HEK293 (cell line): ENCODE measurements around the gene CMTM1.

Experiments
- CTCF ChIA-PET: fragments of 350-600 bp; formaldehyde crosslinking; extraction: SDS; loops from one replicate; lab custom pipeline; 2021; ENCODE audit warnings: antibody characterized with exemption; lab: Yijun Ruan, JAX
- POLR2A ChIA-PET: fragments of 300-600 bp; formaldehyde crosslinking; extraction: SDS; loops from one replicate; lab custom pipeline; 2020; ENCODE audit warnings: antibody characterized with exemption, inconsistent platforms; lab: Yijun Ruan, JAX
- H3K27ac ChIP-seq: fragments of 200-500 bp; sonication (Bioruptor generic); 2 replicates; pipeline ENCODE4 v1.5.1; 2014; ENCODE audit warnings: low read depth, low read length, control low read depth, inconsistent platforms; ENCODE audit errors: extremely low read depth
- H3K36me3 ChIP-seq, 2 experiments: fragments of 200-500 bp in 1 of 2; sonication (Bioruptor generic) in 1 of 2; 1 replicate in 1 of 2; 2 replicates in 1 of 2; pipeline ENCODE4 v1.5.1; 2014 to 2017; ENCODE audit warnings: inconsistent platforms in 2 of 2, low read length in 2 of 2; ENCODE audit not compliant: control insufficient read depth in 2 of 2, insufficient read depth in 1 of 2
- H3K4me1 ChIP-seq: fragments of 200-500 bp; sonication (Bioruptor generic); 2 replicates; pipeline ENCODE4 v1.5.1; 2014; ENCODE audit warnings: mild to moderate bottlenecking, low read length, inconsistent platforms; ENCODE audit not compliant: control insufficient read depth, insufficient read depth
- H3K4me3 ChIP-seq: 2 replicates; pipeline ENCODE4 v1.5.1; 2011; ENCODE audit warnings: low read depth, mild to moderate bottlenecking, control low read depth, low read length, moderate library complexity
- H3K9me3 ChIP-seq: fragments of 200-500 bp; sonication (Bioruptor generic); 2 replicates; pipeline ENCODE4 v1.5.1; 2014; ENCODE audit warnings: low read depth, low read length, inconsistent platforms; ENCODE audit not compliant: control insufficient read depth, insufficient read depth
- GLI2 ChIP-seq: fragments of 450-650 bp; formaldehyde crosslinking; IDR thresholded peaks from 2 replicates; pipeline ENCODE4; 2017; ENCODE audit warnings: missing biosample characterization, missing genetic modification characterization, low read depth, borderline replicate concordance
- GLIS1 ChIP-seq: fragments of 450-650 bp; formaldehyde crosslinking; IDR thresholded peaks from 2 replicates; pipeline ENCODE4 v1.5.1; 2016; ENCODE audit warnings: missing biosample characterization, missing genetic modification characterization
- KLF1 ChIP-seq: fragments of 450-650 bp; formaldehyde crosslinking; IDR thresholded peaks from 2 replicates; pipeline ENCODE4 v1.5.1; 2016; ENCODE audit warnings: missing biosample characterization, missing genetic modification characterization
- PBX3 ChIP-seq: sonication (generic); formaldehyde crosslinking; IDR thresholded peaks from 2 replicates; pipeline ENCODE4 v1.8.1; 2022; ENCODE audit warnings: mild to moderate bottlenecking, moderate library complexity, missing genetic modification reagents
- PRDM6 ChIP-seq: fragments of 450-650 bp; formaldehyde crosslinking; IDR thresholded peaks from 2 replicates; pipeline ENCODE4 v1.5.1; 2017; ENCODE audit warnings: missing biosample characterization, missing genetic modification characterization
- SCRT1 ChIP-seq: fragments of 450-650 bp; formaldehyde crosslinking; IDR thresholded peaks from 2 replicates; pipeline ENCODE4 v1.5.1; 2016; ENCODE audit warnings: missing biosample characterization, missing genetic modification characterization, borderline replicate concordance
- TCF7L2 ChIP-seq: IDR thresholded peaks from 2 replicates; pipeline ENCODE4 v1.6.1; 2011; ENCODE audit warnings: low read depth, mild to moderate bottlenecking, inconsistent platforms, low read length, moderate library complexity, borderline replicate concordance
- YY2 ChIP-seq: fragments of 450-650 bp; formaldehyde crosslinking; IDR thresholded peaks from 2 replicates; pipeline ENCODE4 v1.5.1; 2016; ENCODE audit warnings: missing biosample characterization, missing genetic modification characterization
- ZBTB1 ChIP-seq: fragments of 450-650 bp; formaldehyde crosslinking; IDR thresholded peaks from 2 replicates; pipeline ENCODE4 v1.5.1; 2016; ENCODE audit warnings: missing biosample characterization, missing genetic modification characterization
- ZBTB20 ChIP-seq: fragments of 450-650 bp; formaldehyde crosslinking; IDR thresholded peaks from 2 replicates; pipeline ENCODE4 v1.5.1; 2016; ENCODE audit warnings: missing biosample characterization, missing genetic modification characterization
- ZFP3 ChIP-seq: fragments of 450-650 bp; formaldehyde crosslinking; IDR thresholded peaks from 2 replicates; pipeline ENCODE4 v1.5.1; 2016; ENCODE audit warnings: low read depth, missing biosample characterization, missing genetic modification characterization
- ZIC2 ChIP-seq: fragments of 450-650 bp; formaldehyde crosslinking; IDR thresholded peaks from 2 replicates; pipeline ENCODE4 v1.5.1; 2016; ENCODE audit warnings: missing biosample characterization, missing genetic modification characterization
- ZNF133 ChIP-seq: fragments of 450-650 bp; formaldehyde crosslinking; IDR thresholded peaks from 2 replicates; pipeline ENCODE4 v1.5.1; 2016; ENCODE audit warnings: missing biosample characterization, missing genetic modification characterization
- ZNF211 ChIP-seq: fragments of 450-650 bp; formaldehyde crosslinking; IDR thresholded peaks from 2 replicates; pipeline ENCODE4 v1.5.1; 2016; ENCODE audit warnings: low read depth, missing biosample characterization, missing genetic modification characterization
- ZNF398 ChIP-seq: fragments of 450-650 bp; formaldehyde crosslinking; IDR thresholded peaks from 2 replicates; pipeline ENCODE4 v1.5.1; 2017; ENCODE audit warnings: missing biosample characterization, missing genetic modification characterization
- ZNF433 ChIP-seq: fragments of 450-650 bp; formaldehyde crosslinking; IDR thresholded peaks from 2 replicates; pipeline ENCODE4 v1.5.1; 2016; ENCODE audit warnings: missing biosample characterization, missing genetic modification characterization, low read depth
- ZNF600 ChIP-seq: fragments of 450-650 bp; formaldehyde crosslinking; IDR thresholded peaks from 2 replicates; pipeline ENCODE4 v1.5.1; 2016; ENCODE audit warnings: missing biosample characterization, missing genetic modification characterization
- ZNF621 ChIP-seq: fragments of 450-650 bp; formaldehyde crosslinking; IDR thresholded peaks from 2 replicates; pipeline ENCODE4 v1.5.1; 2017; ENCODE audit warnings: missing biosample characterization, missing genetic modification characterization
- ZNF629 ChIP-seq: fragments of 450-650 bp; formaldehyde crosslinking; IDR thresholded peaks from 2 replicates; pipeline ENCODE4 v1.5.1; 2017; ENCODE audit warnings: missing biosample characterization, missing genetic modification characterization
- ZNF785 ChIP-seq: fragments of 450-650 bp; formaldehyde crosslinking; IDR thresholded peaks from 2 replicates; pipeline ENCODE4 v1.5.1; 2016; ENCODE audit warnings: missing biosample characterization, missing genetic modification characterization
- TF ChIP-seq, protein P1 (sequence below): fragments of 450-650 bp; formaldehyde crosslinking; IDR thresholded peaks from 2 replicates; pipeline ENCODE4 v1.5.1; 2016; ENCODE audit warnings: missing biosample characterization, missing genetic modification characterization

CMTM1 gene

GRCh38 chr16:66620429-66620795 is 54.2 kb downstream of the CMTM1 start:
- H3K36me3 ChIP-seq, result peaks cover 0 to 59% of the 10 kb centered on the region in 2 experiments; a peak in 1 of 3 replicates
- H3K4me1 ChIP-seq, result peaks cover 13% of the 10 kb centered on the region
- no peak for TF ChIP-seq TCF7L2
- TF ChIP-seq GLIS1 (tag by site-specific recombination), result peak; percentile 48; the same call in 1 of the 2 replicates
- TF ChIP-seq ZNF600 (tag by site-specific recombination), result no peak
- TF ChIP-seq ZIC2 (tag by site-specific recombination), result peak; percentile 67
- no peak for TF ChIP-seq ZNF133 (tag by site-specific recombination)
- TF ChIP-seq, protein P1, sequence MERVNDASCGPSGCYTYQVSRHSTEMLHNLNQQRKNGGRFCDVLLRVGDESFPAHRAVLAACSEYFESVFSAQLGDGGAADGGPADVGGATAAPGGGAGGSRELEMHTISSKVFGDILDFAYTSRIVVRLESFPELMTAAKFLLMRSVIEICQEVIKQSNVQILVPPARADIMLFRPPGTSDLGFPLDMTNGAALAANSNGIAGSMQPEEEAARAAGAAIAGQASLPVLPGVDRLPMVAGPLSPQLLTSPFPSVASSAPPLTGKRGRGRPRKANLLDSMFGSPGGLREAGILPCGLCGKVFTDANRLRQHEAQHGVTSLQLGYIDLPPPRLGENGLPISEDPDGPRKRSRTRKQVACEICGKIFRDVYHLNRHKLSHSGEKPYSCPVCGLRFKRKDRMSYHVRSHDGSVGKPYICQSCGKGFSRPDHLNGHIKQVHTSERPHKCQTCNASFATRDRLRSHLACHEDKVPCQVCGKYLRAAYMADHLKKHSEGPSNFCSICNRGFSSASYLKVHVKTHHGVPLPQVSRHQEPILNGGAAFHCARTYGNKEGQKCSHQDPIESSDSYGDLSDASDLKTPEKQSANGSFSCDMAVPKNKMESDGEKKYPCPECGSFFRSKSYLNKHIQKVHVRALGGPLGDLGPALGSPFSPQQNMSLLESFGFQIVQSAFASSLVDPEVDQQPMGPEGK (tag by site-specific recombination), result peak; percentile 46; the same call in 1 of the 2 replicates
- TF ChIP-seq KLF1, result no peak
- TF ChIP-seq YY2, result no peak
- TF ChIP-seq ZFP3 (tag by site-specific recombination), result no peak
- no peak for TF ChIP-seq ZNF785 (tag by site-specific recombination)
- no peak for TF ChIP-seq SCRT1 (tag by site-specific recombination)
- no peak for TF ChIP-seq ZNF629 (tag by site-specific recombination)
- no peak for TF ChIP-seq ZNF621 (tag by site-specific recombination)
- peak; percentile 71 for TF ChIP-seq PRDM6 (tag by site-specific recombination)
- TF ChIP-seq ZNF398 (tag by site-specific recombination), result no peak
- TF ChIP-seq ZNF433, result no peak
- TF ChIP-seq ZNF211, result no peak
- ChIA-PET CTCF (interaction anchor here (0.8 to 5.3 kb wide), 5 partner anchors 12 to 254 kb away, joined by 3 to 28 read pairs (median 3); no protein-coding TSS in a partner anchor), POLR2A (no interaction called here)
- no peak overlapping the region for H3K4me3 ChIP-seq
- H3K27ac ChIP-seq, result no peak overlapping the region; the same call in 1 of the 2 replicates
- H3K9me3 ChIP-seq, result no peaks in the 10 kb centered on the region

DNA sequence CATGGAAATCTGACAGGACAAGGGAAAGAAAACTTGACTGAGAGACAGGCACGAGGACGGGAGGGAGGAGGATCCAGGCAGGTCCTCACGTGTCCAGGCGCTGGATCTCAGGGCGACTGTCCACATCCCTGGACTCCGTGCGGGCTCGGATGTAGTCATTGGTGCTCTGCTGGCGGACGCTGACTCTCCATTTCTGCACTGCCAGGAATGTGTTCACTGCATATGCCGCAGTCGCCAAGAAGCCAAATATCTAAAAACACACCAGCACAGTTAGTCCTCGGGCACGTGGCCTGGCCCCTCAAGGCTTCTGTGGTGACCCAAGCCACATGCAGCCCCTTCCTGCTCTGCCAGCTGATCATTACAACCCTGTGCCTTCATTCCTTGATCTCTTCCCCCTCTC is 55.7 kb downstream of the CMTM1 start:
- no peak overlapping the region for H3K27ac ChIP-seq
- H3K9me3 ChIP-seq, result no peaks in the 10 kb centered on the region
- peaks cover 13% of the 10 kb centered on the region for H3K4me1 ChIP-seq
- no peak overlapping the region for H3K4me3 ChIP-seq
- H3K36me3 ChIP-seq, result peaks cover 0 to 49% of the 10 kb centered on the region in 2 experiments; a peak in 1 of 3 replicates
- CTCF ChIA-PET, result no interaction called here
- TF ChIP-seq ZBTB1 (tag by site-specific recombination) (no peak), GLI2 (tag by site-specific recombination) (no peak), PBX3 (CRISPR knock-in tag) (no peak), ZBTB20 (tag by site-specific recombination) (peak; percentile 62)
- TF ChIP-seq, all 188 proteins: peak for 1
- POLR2A ChIA-PET, result no interaction called here
